Heart right ventricle (tissue), 16 donors: ENCODE measurements around the gene SSTR5. TPM values are rescaled to one million over a fixed set of nuclear protein-coding genes. Genes with fewer than 3 reads are reported as not detected.

ENCODE experiments used
- ATAC-seq, 8 donors: fragments of 200-7000 bp; cut with Tn5 transposase; one replicate each; pipeline ENCODE4 v1.9.1; 2020; ENCODE audit warnings: mild to moderate bottlenecking in 8 of 8, moderate library complexity in 8 of 8, moderate number of reproducible peaks in 1 of 8
- DNase-seq, 2 donors: peaks; one replicate each; pipeline ENCODE4 v3.0.0-alpha.2; 2020
- H3K27ac ChIP-seq, 10 donors: fragments of 200-600 bp; sonication (generic) in 2 of 10; one replicate each; pipeline versions ENCODE4 v1.5.0 to v1.8.0; 2020 to 2022; ENCODE audit warnings: mild to moderate bottlenecking in 3 of 10
- H3K27me3 ChIP-seq, 7 donors: fragments of 200-600 bp; one replicate each; pipeline ENCODE4 v1.8.0; 2021 to 2022; ENCODE audit warnings: mild to moderate bottlenecking in 2 of 7
- H3K36me3 ChIP-seq, 9 donors: fragments of 200-600 bp; sonication (generic) in 1 of 9; one replicate each; pipeline versions ENCODE4 v1.5.0 to v1.8.0; 2020 to 2022; ENCODE audit warnings: mild to moderate bottlenecking in 2 of 9
- H3K4me1 ChIP-seq, 9 donors: fragments of 200-600 bp; sonication (generic) in 1 of 9; one replicate each; pipeline versions ENCODE4 v1.5.0 to v1.8.0; 2020 to 2022; ENCODE audit warnings: mild to moderate bottlenecking in 4 of 9
- H3K4me3 ChIP-seq, 10 donors: fragments of 200-600 bp; sonication (generic) in 2 of 10; one replicate each; pipeline versions ENCODE4 v1.5.0 to v1.8.0; 2020 to 2022; ENCODE audit warnings: mild to moderate bottlenecking in 7 of 10, moderate library complexity in 2 of 10
- H3K9me3 ChIP-seq, 11 donors: fragments of 200-600 bp in 10 of 11; sonication (generic) in 2 of 11; one replicate each; pipeline versions ENCODE4 v1.5.0 to v1.8.0; 2013 to 2022; ENCODE audit warnings: mild to moderate bottlenecking in 2 of 11, control low read depth in 1 of 11, moderate library complexity in 1 of 11
- CTCF ChIP-seq, 9 donors: fragments of 200-600 bp; sonication (generic) in 2 of 9; IDR thresholded peaks; one replicate each; pipeline versions ENCODE4 v1.5.0 to v1.8.0; 2021 to 2022; ENCODE audit warnings: antibody characterized with exemption in 9 of 9, mild to moderate bottlenecking in 5 of 9, moderate library complexity in 1 of 9
- WGBS, 2 donors: extraction: QIAGEN DNeasy Blood & Tissue Kit; methylation state at CpG; one replicate each; pipeline ENCODE4 v1.1.7; 2013; ENCODE audit warnings: inconsistent platforms in 1 of 2; 5-methylcytosine and 5-hydroxymethylcytosine counted together
- intact Hi-C, 10 donors: fragments of 100-400 bp; cut with DNase I; formaldehyde crosslinking; loops; one replicate each; pipeline versions ENCODE4 v1.11.1 to v1.14.2; 2022
- polyA plus RNA-seq, 2 donors: library from polyadenylated mRNA; stranded (reverse); fragments of 200-250 nt; gene quantifications; one replicate each; pipeline ENCODE4 v1.2.3, GENCODE V29; 2013
- total RNA-seq, 10 donors: library from RNA; stranded (reverse); fragmentation: NEBNext Ultra II Directional in 3 of 10; extraction: Animal tissue kit (Norgen Biotek cat#: 25700) in 3 of 10; gene quantifications; one replicate each; pipeline versions ENCODE4 v1.2.1 to v1.2.4, GENCODE V29; 2021 to 2023
- donor health status: Arrhythmogenic right ventricular cardiomyopathy.
- donor health status: ischemic (EF 13 %, LVEDD 7.1; RV severe dilation, severe dysfunction).
- donor health status: healthy with polysubstance abuse.
- donor health status: DM: no; HTN: yes; CAD: no.
- donor health status: DM: no; HTN: no; CAD: no.
- donor health status: ischemic (EF 25% LVEDD 6.9; RV normal size, moderate dysfunction).
- donor health status: ischemic (EF 25% LVEDD 5.7; RV mildly dilated, moderate dysfunction).
- donor health status: healthy.
- donor health status: DM: yes; HTN: yes; CAD: no.
- donor health status: Ischemic cardiomyopathy.
- donor health status: ischemic (EF 35%, LVEDD 5.7; RV mildly dilated, moderate dysfunction).
- donor health status: nonischemic (EF 11% LVEDD 7.7; RV severe dilation, severe dysfunction).
- donor health status: DM: yes; HTN: yes; CAD: no.
- donor health status: PGD.
- donor health status: ischemic (EF 29% LVEDD 5.4; RV normal size, mild dysfunction).
- donor health status: nonischemic (EF 23%, LVEDD 6.1; RV moderate dilation, normal function).

The SSTR5 gene
- total and polyA plus RNA-seq, 12 donors, result 0.39 to 32.0 (median 5.4) TPM

- no peak for TF ChIP-seq CTCF (IDR thresholded peaks at IDR 0.05)
- Histone ChIP-seq H3K4me3 (no peak overlapping the region), H3K27me3 (peaks cover 0 to 39% (median 19%) of the 10 kb centered on the region in 7 donors), H3K36me3 (no peaks in the 10 kb centered on the region), H3K27ac (peak overlapping the region; percentile 6 to 89 (median 84)), H3K4me1 (peaks cover 11 to 29% (median 22%) of the 10 kb centered on the region in 9 donors), H3K9me3 (no peaks in the 10 kb centered on the region)
- 66 to 71% methylated on average over 18 of the region's 18 CpGs for WGBS, 2 donors
- intact Hi-C loops, result loop anchor here in 1 of 10 donors (2.0 to 5.0 kb wide), 2 partner anchors 284 to 385 kb away; no protein-coding TSS in a partner anchor
- peak; percentile 4 to 44 (median 29) for ATAC-seq
- DNase-seq, result no peak
Observed at GRCh38 chr16:1097156-1097555, 24.6 kb downstream of the SSTR5 start.

- peak; percentile 77 to 85 for DNase-seq
- Histone ChIP-seq H3K36me3 (no peaks in the 10 kb centered on the region), H3K4me1 (peaks cover 11 to 29% (median 22%) of the 10 kb centered on the region in 9 donors), H3K4me3 (no peak overlapping the region), H3K9me3 (no peaks in the 10 kb centered on the region), H3K27ac (peak overlapping the region; percentile 53 to 89 (median 86)), H3K27me3 (peaks cover 0 to 40% (median 21%) of the 10 kb centered on the region in 7 donors)
- ATAC-seq, result peak; percentile 81 to 95 (median 92)
- intact Hi-C loops, result loop anchor here in 3 of 10 donors (2.0 to 5.0 kb wide), 4 partner anchors 25 to 385 kb away; partner anchors contain the start of gene SSTR5 (in 1 of the 3)
- 45 to 57% methylated on average over 23 of the region's 23 CpGs for WGBS, 2 donors
- TF ChIP-seq CTCF (IDR thresholded peaks at IDR 0.05), result no peak
Observed at GRCh38 chr16:1097800-1098199, 25.3 kb downstream of the SSTR5 start.

GRCh38 chr16:1098266-1098991 is 25.9 kb downstream of the SSTR5 start:
- DNase-seq, result no peak
- 27 to 30% methylated on average over 32 to 34 of the region's 34 CpGs for WGBS, 2 donors

More at GRCh38 chr16:1098266-1098991, 25.9 kb downstream of the SSTR5 start:
- intact Hi-C loops, result loop anchor here in 3 of 10 donors (2.0 to 5.0 kb wide), 3 partner anchors 26 to 386 kb away; partner anchors contain the start of gene SSTR5 (in 1 of the 3)
- no peak overlapping the region for H3K4me3 ChIP-seq
- H3K36me3 ChIP-seq, result no peaks in the 10 kb centered on the region
- no peaks in the 10 kb centered on the region for H3K9me3 ChIP-seq
- peaks cover 13 to 35% (median 28%) of the 10 kb centered on the region in 9 donors for H3K4me1 ChIP-seq
- TF ChIP-seq CTCF (IDR thresholded peaks at IDR 0.05), result no peak
- peaks cover 6 to 46% (median 27%) of the 10 kb centered on the region in 7 donors for H3K27me3 ChIP-seq
- peak in 7 of 8 donors; percentile 9 to 39 (median 23) for ATAC-seq
- peak overlapping the region; percentile 53 to 89 (median 86) for H3K27ac ChIP-seq
